MM.1S (cell line): ENCODE measurements around the gene PRSS36.
"Not testable (repeated sequence)": the region's sequence is repeated elsewhere in the genome, so short reads cannot be mapped to it uniquely, and the experiment has no call there.

Experiments
- CTCF ChIP-seq: fragments of 300-600 bp; sonication (generic); IDR thresholded peaks from 2 replicates; pipeline ENCODE4 v1.5.1; 2016; ENCODE audit warnings: antibody characterized with exemption, low read length, mixed read lengths
- EZH2 ChIP-seq: fragments of 300-600 bp; sonication (generic); optimal IDR thresholded peaks from 2 replicates; pipeline ENCODE3; 2017; ENCODE audit warnings: low read depth, mild to moderate bottlenecking, antibody characterized with exemption, low read length, mixed read lengths

DNA sequence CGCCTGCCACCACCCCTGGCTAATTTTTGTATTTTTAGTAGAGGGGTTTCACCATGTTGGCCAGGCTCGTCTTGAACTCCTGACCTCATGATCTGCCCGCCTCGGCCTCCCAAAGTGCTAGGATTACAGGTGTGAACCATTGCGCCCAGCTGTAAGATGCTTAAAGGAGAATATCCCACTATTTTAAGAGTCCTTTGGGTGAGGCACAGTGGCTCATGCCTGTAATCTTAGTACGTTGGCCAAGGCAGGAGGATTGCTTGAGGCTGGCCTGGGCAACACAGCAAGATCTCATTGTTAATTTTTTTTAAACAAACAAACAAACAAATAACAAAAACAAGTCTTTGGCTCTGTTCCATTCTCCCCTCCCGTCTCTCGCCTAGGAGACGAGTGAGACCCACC is 8.8 kb downstream of the PRSS36 start:
- TF ChIP-seq CTCF, EZH2: not testable (repeated sequence)
